Measurements from ENCODE around the gene LFNG. TPM values are rescaled to one million over a fixed set of nuclear protein-coding genes. Genes with fewer than 3 reads are reported as not detected.
"Not testable (repeated sequence)": the region's sequence is repeated elsewhere in the genome, so short reads cannot be mapped to it uniquely, and the experiment has no call there.

LFNG gene
- total RNA-seq, 6 donors from 2014 or later, result 30.6 to 62.9 (median 45.2) TPM

- not testable (repeated sequence) for H3K9me3 ChIP-seq; H3K4me3 ChIP-seq; ATAC-seq (ENCODE audit: low FRiP score in 2 of 2); H3K27ac ChIP-seq; H3K4me1 ChIP-seq; H3K27me3 ChIP-seq
- peaks cover 7 to 34% (median 32%) of the 10 kb centered on the region in 4 donors for H3K36me3 ChIP-seq
- WGBS, 2 donors, result 67 to 92% methylated on average over 6 to 17 of the region's 19 CpGs
- peak in 1 of 2 donors; percentile 75 for DNase-seq
These were observed 16.5 kb downstream of the LFNG start for GRCh38 chr7:2535872-2536627.

- 91 to 92% methylated on average over 19 to 47 of the region's 47 CpGs for WGBS, 2 donors
- peak; percentile 18 to 83 for DNase-seq
- no peak overlapping the region for H3K27ac ChIP-seq
- TF ChIP-seq POLR2AphosphoS5 (IDR thresholded peaks at IDR 0.05) (no peak), CTCF (IDR thresholded peaks at IDR 0.05) (peak in 2 of 6 experiments; percentile 7 to 12)
- H3K27me3 ChIP-seq, result no peaks in the 10 kb centered on the region
- H3K36me3 ChIP-seq, result peaks cover 11 to 56% (median 51%) of the 10 kb centered on the region in 4 donors
- no peak for ATAC-seq (ENCODE audit: low FRiP score in 2 of 2)
- no peaks in the 10 kb centered on the region for H3K9me3 ChIP-seq
- no peaks in the 10 kb centered on the region for H3K4me1 ChIP-seq
- no peak overlapping the region for H3K4me3 ChIP-seq
These were observed 18.6 kb downstream of the LFNG start for GRCh38 chr7:2537981-2538851.

- Histone ChIP-seq H3K4me1 (no peaks in the 10 kb centered on the region), H3K36me3 (peaks cover 11 to 63% (median 59%) of the 10 kb centered on the region in 4 donors), H3K4me3 (no peak overlapping the region), H3K9me3 (no peaks in the 10 kb centered on the region), H3K27ac (no peak overlapping the region), H3K27me3 (no peaks in the 10 kb centered on the region)
- 90 to 94% methylated on average over 2 to 27 of the region's 32 CpGs for WGBS, 2 donors
- TF ChIP-seq POLR2A (IDR thresholded peaks at IDR 0.05), result no peak
- TF ChIP-seq POLR2AphosphoS5 (IDR thresholded peaks at IDR 0.05), result no peak
- TF ChIP-seq EP300 (IDR thresholded peaks at IDR 0.05), result no peak
- TF ChIP-seq CTCF (IDR thresholded peaks at IDR 0.05), result no peak
- ATAC-seq (ENCODE audit: low FRiP score in 2 of 2) (no peak), DNase-seq (peak; percentile 17 to 77)
These were observed 19.7 kb downstream of the LFNG start for GRCh38 chr7:2539031-2539911.

GRCh38 chr7:2540133-2540532 is 20.6 kb downstream of the LFNG start:
- H3K36me3 ChIP-seq, result peaks cover 17 to 72% (median 65%) of the 10 kb centered on the region in 4 donors
- H3K9me3 ChIP-seq, result no peaks in the 10 kb centered on the region
- no peak overlapping the region for H3K4me3 ChIP-seq
- H3K27ac ChIP-seq, result no peak overlapping the region
- TF ChIP-seq CTCF (IDR thresholded peaks at IDR 0.05) (no peak), POLR2AphosphoS5 (IDR thresholded peaks at IDR 0.05) (no peak), POLR2A (IDR thresholded peaks at IDR 0.05) (no peak)
- H3K4me1 ChIP-seq, result no peaks in the 10 kb centered on the region
- ATAC-seq (ENCODE audit: low FRiP score in 2 of 2) (no peak), DNase-seq (no peak)
- 89 to 94% methylated on average over 7 of the region's 7 CpGs for WGBS, 2 donors
- H3K27me3 ChIP-seq, result no peaks in the 10 kb centered on the region

- H3K4me3 ChIP-seq, result no peak overlapping the region
- no peak for TF ChIP-seq CTCF (IDR thresholded peaks at IDR 0.05)
- no peak for TF ChIP-seq POLR2A (IDR thresholded peaks at IDR 0.05)
- no peak for TF ChIP-seq EP300 (IDR thresholded peaks at IDR 0.05)
- DNase-seq (peak in 1 of 2 donors; percentile 66), ATAC-seq (ENCODE audit: low FRiP score in 2 of 2) (no peak)
- no peaks in the 10 kb centered on the region for H3K4me1 ChIP-seq
- no peaks in the 10 kb centered on the region for H3K27me3 ChIP-seq
- 93% methylated on average over 6 to 19 of the region's 19 CpGs for WGBS, 2 donors
- no peaks in the 10 kb centered on the region for H3K9me3 ChIP-seq
- H3K36me3 ChIP-seq, result peaks cover 17 to 77% (median 67%) of the 10 kb centered on the region in 4 donors
- H3K27ac ChIP-seq, result no peak overlapping the region
These were observed 21.1 kb downstream of the LFNG start for GRCh38 chr7:2540641-2541051.

All from upper lobe of left lung (tissue), 6 donors.